ENCODE measurements around the gene EIF2D. TPM values are rescaled to one million over a fixed set of nuclear protein-coding genes. Genes with fewer than 3 reads are reported as not detected.

The EIF2D gene
- total RNA-seq, 4 donors from 2014 or later = 20.0 to 66.0 (median 34.9) TPM

DNA sequence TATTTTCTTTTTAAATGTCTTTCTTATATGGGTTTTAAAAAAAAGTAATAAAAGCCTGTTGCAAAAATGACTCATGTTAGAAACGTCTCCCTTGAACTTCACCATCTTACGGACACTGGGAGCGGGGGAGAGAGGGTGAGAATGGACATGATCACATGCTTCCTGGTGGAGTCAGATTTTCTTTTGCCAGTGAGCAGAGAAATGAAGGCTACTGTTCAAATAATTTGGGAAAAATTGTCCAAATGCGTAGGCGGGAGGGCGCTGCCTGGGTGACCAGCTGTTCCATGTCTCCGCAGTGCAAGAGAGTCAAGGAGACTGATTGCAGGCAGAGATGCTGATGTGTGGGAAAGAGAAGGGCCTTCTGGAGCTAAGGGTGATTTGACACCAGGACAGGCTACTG lies 23.1 kb downstream of the EIF2D start:
- Histone ChIP-seq H3K27ac (no peak overlapping the region), H3K4me1 (no peaks in the 10 kb centered on the region), H3K36me3 (peaks cover 0 to 73% (median 0%) of the 10 kb centered on the region in 3 donors), H3K27me3 (no peaks in the 10 kb centered on the region), H3K4me3 (no peak overlapping the region), H3K9me3 (no peaks in the 10 kb centered on the region)
- DNase-seq = no peak
- TF ChIP-seq POLR2A (IDR thresholded peaks at IDR 0.05) = no peak
- TF ChIP-seq, protein P1, sequence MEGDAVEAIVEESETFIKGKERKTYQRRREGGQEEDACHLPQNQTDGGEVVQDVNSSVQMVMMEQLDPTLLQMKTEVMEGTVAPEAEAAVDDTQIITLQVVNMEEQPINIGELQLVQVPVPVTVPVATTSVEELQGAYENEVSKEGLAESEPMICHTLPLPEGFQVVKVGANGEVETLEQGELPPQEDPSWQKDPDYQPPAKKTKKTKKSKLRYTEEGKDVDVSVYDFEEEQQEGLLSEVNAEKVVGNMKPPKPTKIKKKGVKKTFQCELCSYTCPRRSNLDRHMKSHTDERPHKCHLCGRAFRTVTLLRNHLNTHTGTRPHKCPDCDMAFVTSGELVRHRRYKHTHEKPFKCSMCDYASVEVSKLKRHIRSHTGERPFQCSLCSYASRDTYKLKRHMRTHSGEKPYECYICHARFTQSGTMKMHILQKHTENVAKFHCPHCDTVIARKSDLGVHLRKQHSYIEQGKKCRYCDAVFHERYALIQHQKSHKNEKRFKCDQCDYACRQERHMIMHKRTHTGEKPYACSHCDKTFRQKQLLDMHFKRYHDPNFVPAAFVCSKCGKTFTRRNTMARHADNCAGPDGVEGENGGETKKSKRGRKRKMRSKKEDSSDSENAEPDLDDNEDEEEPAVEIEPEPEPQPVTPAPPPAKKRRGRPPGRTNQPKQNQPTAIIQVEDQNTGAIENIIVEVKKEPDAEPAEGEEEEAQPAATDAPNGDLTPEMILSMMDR (IDR thresholded peaks at IDR 0.05) = no peak

DNA sequence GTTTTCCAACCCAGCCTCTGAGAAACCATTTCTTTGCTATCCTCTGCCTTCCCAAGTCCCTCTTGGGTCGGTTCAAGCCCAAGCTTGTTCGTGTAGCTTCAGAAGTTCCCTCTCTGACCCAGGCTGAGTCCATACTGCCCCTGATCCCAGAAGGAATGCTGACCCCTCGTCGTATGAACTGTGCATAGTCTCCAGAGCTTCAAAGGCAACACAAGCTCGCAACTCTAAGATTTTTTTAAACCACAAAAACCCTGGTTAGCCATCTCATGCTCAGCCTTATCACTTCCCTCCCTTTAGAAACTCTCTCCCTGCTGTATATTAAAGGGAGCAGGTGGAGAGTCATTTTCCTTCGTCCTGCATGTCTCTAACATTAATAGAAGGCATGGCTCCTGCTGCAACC lies 23.8 kb downstream of the EIF2D start:
- Histone ChIP-seq H3K9me3 (no peaks in the 10 kb centered on the region), H3K4me3 (no peak overlapping the region), H3K36me3 (peaks cover 0 to 72% (median 0%) of the 10 kb centered on the region in 3 donors), H3K27me3 (no peaks in the 10 kb centered on the region), H3K27ac (peak overlapping the region in 2 of 4 donors; percentile 3 to 25), H3K4me1 (peaks cover 0 to 1% (median under 1%) of the 10 kb centered on the region in 4 donors)
- no peak for TF ChIP-seq POLR2A (IDR thresholded peaks at IDR 0.05)
- TF ChIP-seq, protein P1 (IDR thresholded peaks at IDR 0.05) = no peak
- DNase-seq = no peak

DNA sequence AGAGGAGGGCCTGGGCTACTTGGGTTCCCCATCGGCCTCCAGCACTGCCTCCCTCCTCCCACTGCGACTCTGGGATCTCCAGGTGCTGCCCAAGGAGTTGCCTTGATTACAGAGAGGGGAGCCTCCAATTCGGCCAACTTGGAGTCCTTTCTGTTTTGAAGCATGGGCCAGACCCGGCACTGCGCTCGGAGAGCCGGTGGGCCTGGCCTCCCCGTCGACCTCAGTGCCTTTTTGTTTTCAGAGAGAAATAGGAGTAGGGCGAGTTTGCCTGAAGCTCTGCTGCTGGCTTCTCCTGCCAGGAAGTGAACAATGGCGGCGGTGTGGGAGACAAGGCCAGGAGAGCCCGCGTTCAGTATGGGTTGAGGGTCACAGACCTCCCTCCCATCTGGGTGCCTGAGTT lies 24.4 kb downstream of the EIF2D start:
- H3K4me1 ChIP-seq = peaks cover 0 to 6% (median 2%) of the 10 kb centered on the region in 4 donors
- TF ChIP-seq, protein P1 (IDR thresholded peaks at IDR 0.05) = no peak
- no peak for TF ChIP-seq POLR2A (IDR thresholded peaks at IDR 0.05)
- H3K27ac ChIP-seq = no peak overlapping the region
- H3K27me3 ChIP-seq = no peaks in the 10 kb centered on the region
- no peak for DNase-seq
- peaks cover 0 to 67% (median 0%) of the 10 kb centered on the region in 3 donors for H3K36me3 ChIP-seq
- H3K9me3 ChIP-seq = no peaks in the 10 kb centered on the region
- H3K4me3 ChIP-seq = no peak overlapping the region

DNA sequence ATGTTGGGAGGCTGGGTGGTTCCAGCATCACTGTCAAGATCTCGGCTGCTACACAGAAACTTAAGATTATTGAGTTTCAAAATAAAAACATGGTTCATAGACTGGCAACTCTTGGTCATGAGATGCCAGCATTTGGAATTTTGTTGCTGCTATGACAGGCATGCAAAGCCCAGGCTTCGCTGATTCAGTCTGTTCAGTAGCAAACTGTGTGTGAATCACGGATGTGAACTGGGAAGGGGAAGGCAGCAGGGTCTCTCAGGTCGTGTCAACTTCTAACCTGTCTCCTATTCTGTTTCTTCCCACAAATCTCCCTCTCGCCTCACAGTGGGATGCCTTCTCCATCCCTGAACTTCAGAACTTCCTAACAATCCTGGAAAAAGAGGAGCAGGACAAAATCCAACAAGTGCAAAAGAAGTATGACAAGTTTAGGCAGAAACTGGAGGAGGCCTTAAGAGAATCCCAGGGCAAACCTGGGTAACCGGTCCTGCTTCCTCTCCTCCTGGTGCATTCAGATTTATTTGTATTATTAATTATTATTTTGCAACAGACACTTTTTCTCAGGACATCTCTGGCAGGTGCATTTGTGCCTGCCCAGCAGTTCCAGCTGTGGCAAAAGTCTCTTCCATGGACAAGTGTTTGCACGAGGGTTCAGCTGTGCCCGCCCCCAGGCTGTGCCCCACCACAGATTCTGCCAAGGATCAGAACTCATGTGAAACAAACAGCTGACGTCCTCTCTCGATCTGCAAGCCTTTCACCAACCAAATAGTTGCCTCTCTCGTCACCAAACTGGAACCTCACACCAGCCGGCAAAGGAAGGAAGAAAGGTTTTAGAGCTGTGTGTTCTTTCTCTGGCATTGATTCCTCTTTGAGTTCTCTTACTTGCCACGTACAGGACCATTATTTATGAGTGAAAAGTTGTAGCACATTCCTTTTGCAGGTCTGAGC lies 25.5 kb downstream of the EIF2D start:
- TF ChIP-seq, protein P1 (IDR thresholded peaks at IDR 0.05) = no peak
- TF ChIP-seq POLR2A (IDR thresholded peaks at IDR 0.05) = no peak
- Histone ChIP-seq H3K27ac (no peak overlapping the region), H3K4me1 (peaks cover 0 to 11% (median 6%) of the 10 kb centered on the region in 4 donors), H3K36me3 (peaks cover 0 to 55% (median 0%) of the 10 kb centered on the region in 3 donors), H3K4me3 (no peak overlapping the region), H3K9me3 (no peaks in the 10 kb centered on the region), H3K27me3 (no peaks in the 10 kb centered on the region)
- DNase-seq = no peak

DNA sequence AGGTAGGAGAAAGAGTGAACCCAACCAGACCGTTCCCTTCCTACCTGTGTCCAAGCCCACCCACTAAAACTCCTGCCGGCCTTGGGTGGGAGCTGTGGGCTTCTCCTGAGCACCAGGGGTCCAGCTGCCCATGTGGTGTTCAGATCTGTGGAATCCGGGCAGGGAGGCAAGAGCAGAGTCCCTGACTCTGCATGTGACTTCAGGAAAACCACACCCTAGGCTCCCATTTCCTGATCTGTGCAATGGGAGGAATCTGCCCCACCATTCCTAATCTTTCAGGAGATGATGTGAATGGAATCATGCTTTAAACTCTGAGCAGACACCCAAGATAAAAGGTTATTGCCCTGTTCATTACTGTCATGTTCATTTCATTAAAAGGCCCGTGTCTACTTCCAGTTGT lies 27.6 kb downstream of the EIF2D start:
- Histone ChIP-seq H3K27ac (no peak overlapping the region), H3K4me3 (no peak overlapping the region), H3K9me3 (no peaks in the 10 kb centered on the region), H3K27me3 (no peaks in the 10 kb centered on the region), H3K36me3 (peaks cover 0 to 40% (median 0%) of the 10 kb centered on the region in 3 donors), H3K4me1 (peaks cover 0 to 28% (median 18%) of the 10 kb centered on the region in 4 donors)
- no peak for DNase-seq
- TF ChIP-seq, protein P1 (IDR thresholded peaks at IDR 0.05) = no peak
- TF ChIP-seq POLR2A (IDR thresholded peaks at IDR 0.05) = no peak

All from Peyer's patch (tissue), 4 donors.